Panc1 (cell line): Measurements from ENCODE around the gene DLG2.
A peak's percentile ranks its signal among the peaks of the same experiment; 100 is the strongest.

Experiments used
- TCF7L2 ChIP-seq: IDR thresholded peaks from 2 replicates; pipeline ENCODE4 v1.6.1; 2011; ENCODE audit warnings: mild to moderate bottlenecking, low read depth, low read length, inconsistent platforms
- TF ChIP-seq, protein P1 (sequence below): fragments of 450-650 bp; IDR thresholded peaks from 2 replicates; pipeline ENCODE4 v1.5.1; 2017; ENCODE audit warnings: mild to moderate bottlenecking
- TF ChIP-seq, protein P2 (sequence below), 2 experiments: IDR thresholded peaks; 2 replicates each; pipeline ENCODE4 v1.6.1; 2011 to 2012; ENCODE audit warnings: low read depth in 2 of 2, control low read depth in 1 of 2, low read length in 1 of 2, mild to moderate bottlenecking in 1 of 2, moderate library complexity in 1 of 2; ENCODE audit not compliant: insufficient read depth in 1 of 2

DNA sequence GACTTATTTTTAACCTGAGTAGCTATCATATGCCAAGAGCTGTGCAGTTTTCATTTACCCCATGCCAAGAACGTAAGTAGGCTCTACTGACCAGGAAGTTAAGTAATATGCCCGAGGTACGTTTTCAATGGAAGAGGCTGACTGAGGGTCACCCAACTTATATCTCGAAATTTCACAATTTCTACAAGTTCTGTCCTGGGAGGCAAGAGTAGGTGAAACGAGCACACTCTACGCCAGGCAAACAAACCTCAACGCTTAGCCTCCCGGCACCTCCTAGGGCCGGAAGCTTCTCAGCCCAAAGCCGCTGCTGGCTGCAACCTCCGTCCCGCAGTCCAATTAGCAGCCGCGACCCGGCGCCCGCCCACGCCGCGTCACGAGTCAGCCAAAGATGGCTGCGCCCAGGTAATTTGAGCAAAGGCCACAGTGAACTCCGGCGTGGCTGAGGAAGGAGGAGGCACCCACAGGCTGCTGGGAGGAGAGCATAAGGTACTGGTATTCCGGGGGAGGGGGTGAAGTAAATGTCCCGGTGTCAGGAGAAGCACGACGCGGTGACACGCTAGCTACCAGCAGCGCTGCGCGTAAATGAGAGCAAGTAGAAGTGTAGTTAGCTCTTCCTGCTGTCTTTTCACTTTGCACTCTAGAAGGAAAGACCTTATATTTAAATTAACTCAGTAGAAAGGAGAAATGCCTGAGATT lies 20.6 kb upstream of the DLG2 start, which contains the start of gene TMEM126A:
- TF ChIP-seq, protein P1, sequence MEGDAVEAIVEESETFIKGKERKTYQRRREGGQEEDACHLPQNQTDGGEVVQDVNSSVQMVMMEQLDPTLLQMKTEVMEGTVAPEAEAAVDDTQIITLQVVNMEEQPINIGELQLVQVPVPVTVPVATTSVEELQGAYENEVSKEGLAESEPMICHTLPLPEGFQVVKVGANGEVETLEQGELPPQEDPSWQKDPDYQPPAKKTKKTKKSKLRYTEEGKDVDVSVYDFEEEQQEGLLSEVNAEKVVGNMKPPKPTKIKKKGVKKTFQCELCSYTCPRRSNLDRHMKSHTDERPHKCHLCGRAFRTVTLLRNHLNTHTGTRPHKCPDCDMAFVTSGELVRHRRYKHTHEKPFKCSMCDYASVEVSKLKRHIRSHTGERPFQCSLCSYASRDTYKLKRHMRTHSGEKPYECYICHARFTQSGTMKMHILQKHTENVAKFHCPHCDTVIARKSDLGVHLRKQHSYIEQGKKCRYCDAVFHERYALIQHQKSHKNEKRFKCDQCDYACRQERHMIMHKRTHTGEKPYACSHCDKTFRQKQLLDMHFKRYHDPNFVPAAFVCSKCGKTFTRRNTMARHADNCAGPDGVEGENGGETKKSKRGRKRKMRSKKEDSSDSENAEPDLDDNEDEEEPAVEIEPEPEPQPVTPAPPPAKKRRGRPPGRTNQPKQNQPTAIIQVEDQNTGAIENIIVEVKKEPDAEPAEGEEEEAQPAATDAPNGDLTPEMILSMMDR = no peak
- 0 out of 2 replicates have a peak, but pooled peaks have one; percentile 40 for TF ChIP-seq TCF7L2
- TF ChIP-seq, protein P2, sequence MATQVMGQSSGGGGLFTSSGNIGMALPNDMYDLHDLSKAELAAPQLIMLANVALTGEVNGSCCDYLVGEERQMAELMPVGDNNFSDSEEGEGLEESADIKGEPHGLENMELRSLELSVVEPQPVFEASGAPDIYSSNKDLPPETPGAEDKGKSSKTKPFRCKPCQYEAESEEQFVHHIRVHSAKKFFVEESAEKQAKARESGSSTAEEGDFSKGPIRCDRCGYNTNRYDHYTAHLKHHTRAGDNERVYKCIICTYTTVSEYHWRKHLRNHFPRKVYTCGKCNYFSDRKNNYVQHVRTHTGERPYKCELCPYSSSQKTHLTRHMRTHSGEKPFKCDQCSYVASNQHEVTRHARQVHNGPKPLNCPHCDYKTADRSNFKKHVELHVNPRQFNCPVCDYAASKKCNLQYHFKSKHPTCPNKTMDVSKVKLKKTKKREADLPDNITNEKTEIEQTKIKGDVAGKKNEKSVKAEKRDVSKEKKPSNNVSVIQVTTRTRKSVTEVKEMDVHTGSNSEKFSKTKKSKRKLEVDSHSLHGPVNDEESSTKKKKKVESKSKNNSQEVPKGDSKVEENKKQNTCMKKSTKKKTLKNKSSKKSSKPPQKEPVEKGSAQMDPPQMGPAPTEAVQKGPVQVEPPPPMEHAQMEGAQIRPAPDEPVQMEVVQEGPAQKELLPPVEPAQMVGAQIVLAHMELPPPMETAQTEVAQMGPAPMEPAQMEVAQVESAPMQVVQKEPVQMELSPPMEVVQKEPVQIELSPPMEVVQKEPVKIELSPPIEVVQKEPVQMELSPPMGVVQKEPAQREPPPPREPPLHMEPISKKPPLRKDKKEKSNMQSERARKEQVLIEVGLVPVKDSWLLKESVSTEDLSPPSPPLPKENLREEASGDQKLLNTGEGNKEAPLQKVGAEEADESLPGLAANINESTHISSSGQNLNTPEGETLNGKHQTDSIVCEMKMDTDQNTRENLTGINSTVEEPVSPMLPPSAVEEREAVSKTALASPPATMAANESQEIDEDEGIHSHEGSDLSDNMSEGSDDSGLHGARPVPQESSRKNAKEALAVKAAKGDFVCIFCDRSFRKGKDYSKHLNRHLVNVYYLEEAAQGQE (IDR thresholded peaks at IDR 0.05; ENCODE audit: insufficient read depth in 1 of 2, low read depth in 2 of 2, low read length in 1 of 2) = no peak
